ENCODE results near the gene LATS1. TPM values are rescaled to one million over a fixed set of nuclear protein-coding genes. Genes with fewer than 3 reads are reported as not detected.

Gene LATS1
- total and polyA plus RNA-seq, 8 donors, result 3.8 to 109 (median 18.8) TPM

DNA sequence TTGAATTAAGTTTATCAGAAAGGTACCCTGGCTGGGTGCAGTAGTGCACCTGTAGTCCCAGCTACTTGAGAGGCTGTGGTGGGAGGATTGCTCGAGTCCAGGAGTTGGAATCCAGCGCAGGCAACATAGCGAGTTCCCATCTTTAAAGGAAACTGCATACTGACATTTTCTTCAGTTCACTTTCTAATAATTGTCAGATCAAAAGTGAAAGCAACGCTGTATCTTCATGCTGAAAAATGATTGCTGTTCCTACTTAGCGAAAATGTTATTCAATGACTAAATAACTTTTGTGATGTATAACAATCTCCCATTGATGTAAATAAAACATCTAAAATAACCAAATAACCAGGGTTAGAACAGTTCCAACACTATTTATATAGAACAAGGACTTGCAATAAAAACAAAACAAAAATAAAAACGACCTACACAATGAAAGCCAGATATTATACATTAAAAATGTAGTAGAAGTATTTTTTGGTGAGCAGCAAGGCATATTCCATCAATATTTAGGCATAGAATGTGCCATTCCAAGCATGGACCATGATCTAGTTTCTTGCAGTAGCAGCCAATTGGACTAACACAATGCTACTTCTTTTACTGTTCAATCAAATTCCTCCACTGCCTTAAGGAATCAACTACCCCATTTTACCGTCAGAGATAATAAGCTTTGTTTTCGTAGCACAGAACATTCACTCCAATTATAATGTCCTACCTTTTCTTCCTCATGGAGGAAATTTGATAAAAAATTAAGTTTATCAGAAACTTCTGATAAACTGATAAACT, 1.5 kb downstream of the LATS1 start:
- 7 to 19% (median 10%) methylated on average over 8 of the region's 8 CpGs for WGBS, 5 donors
- H3K27ac ChIP-seq, result peak overlapping the region in 4 of 5 donors; percentile 98 to 99 (median 98)
- DNase-seq, result peak; percentile 7 to 11
- no peaks in the 10 kb centered on the region for H3K27me3 ChIP-seq
- H3K9me3 ChIP-seq, result no peaks in the 10 kb centered on the region
- H3K4me1 ChIP-seq, result peaks cover 19 to 56% (median 34%) of the 10 kb centered on the region in 4 donors
- intact Hi-C loops (cut with DNase I; ENCODE audit: low total_unique reads), result loop anchor here (10.0 kb wide), 1 partner anchor 172 kb away; the partner anchor contains the start of gene PPIL4
- H3K4me3 ChIP-seq, result peak overlapping the region; percentile 62 to 93 (median 78)
- TF ChIP-seq, protein P1, sequence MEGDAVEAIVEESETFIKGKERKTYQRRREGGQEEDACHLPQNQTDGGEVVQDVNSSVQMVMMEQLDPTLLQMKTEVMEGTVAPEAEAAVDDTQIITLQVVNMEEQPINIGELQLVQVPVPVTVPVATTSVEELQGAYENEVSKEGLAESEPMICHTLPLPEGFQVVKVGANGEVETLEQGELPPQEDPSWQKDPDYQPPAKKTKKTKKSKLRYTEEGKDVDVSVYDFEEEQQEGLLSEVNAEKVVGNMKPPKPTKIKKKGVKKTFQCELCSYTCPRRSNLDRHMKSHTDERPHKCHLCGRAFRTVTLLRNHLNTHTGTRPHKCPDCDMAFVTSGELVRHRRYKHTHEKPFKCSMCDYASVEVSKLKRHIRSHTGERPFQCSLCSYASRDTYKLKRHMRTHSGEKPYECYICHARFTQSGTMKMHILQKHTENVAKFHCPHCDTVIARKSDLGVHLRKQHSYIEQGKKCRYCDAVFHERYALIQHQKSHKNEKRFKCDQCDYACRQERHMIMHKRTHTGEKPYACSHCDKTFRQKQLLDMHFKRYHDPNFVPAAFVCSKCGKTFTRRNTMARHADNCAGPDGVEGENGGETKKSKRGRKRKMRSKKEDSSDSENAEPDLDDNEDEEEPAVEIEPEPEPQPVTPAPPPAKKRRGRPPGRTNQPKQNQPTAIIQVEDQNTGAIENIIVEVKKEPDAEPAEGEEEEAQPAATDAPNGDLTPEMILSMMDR (IDR thresholded peaks at IDR 0.05), result no peak
- TF ChIP-seq POLR2AphosphoS5 (IDR thresholded peaks at IDR 0.05) (no peak), POLR2A (IDR thresholded peaks at IDR 0.05) (no peak), EP300 (IDR thresholded peaks at IDR 0.05) (no peak)
- H3K36me3 ChIP-seq, result peaks cover 0 to 6% (median 0%) of the 10 kb centered on the region in 4 donors

DNA sequence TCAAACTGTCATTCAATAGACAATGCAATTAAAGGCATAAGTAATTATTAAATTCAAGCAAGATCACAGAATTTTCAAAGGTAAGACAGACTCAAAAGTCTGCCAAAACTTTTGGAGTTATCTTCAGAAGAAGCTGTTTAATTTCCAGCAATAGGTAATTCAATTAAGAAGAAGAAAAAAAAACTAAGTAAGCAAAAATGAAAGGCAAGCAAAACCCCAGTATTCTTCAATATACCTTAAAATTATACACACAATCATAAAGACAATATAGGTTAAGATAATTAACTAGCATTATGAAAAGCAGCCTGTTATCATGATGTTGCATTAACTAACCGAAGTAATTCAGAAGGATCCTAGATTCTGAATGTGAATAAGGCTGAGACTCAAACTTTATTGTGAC, 3.5 kb downstream of the LATS1 start:
- DNase-seq, result no peak
- H3K27me3 ChIP-seq, result no peaks in the 10 kb centered on the region
- WGBS, 5 donors, result 86 to 97% (median 90%) methylated on average over 1 of the region's 1 CpG
- peaks cover 19 to 75% (median 45%) of the 10 kb centered on the region in 4 donors for H3K4me1 ChIP-seq
- intact Hi-C loops (cut with DNase I; ENCODE audit: low total_unique reads), result loop anchor here (10.0 kb wide), 1 partner anchor 170 kb away; the partner anchor contains the start of gene PPIL4
- H3K9me3 ChIP-seq, result no peaks in the 10 kb centered on the region
- H3K36me3 ChIP-seq, result peaks cover 0 to 6% (median 0%) of the 10 kb centered on the region in 4 donors
- no peak overlapping the region for H3K27ac ChIP-seq
- TF ChIP-seq POLR2AphosphoS5 (IDR thresholded peaks at IDR 0.05) (no peak), POLR2A (IDR thresholded peaks at IDR 0.05) (no peak), EP300 (IDR thresholded peaks at IDR 0.05) (no peak)
- TF ChIP-seq, protein P1 (IDR thresholded peaks at IDR 0.05), result no peak
- no peak overlapping the region for H3K4me3 ChIP-seq

DNA sequence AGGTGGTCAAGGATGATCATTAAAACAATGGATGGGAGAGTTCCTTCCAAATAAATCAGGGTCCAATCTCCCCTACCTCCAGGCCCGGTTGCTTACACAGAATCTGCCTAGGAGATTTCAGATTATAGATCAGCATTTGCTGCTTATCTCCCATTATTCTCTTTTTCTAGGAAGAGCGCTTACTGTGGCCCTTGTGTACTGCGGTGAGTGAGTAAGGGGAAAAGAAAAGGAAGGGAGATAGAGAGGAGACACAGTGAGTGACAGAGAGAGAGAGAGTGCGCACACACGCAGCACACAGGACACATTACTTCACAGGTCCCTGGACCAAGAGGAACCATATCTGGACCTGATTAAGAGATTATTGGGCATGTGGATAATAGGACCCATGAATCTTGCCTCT, 6.2 kb downstream of the LATS1 start:
- DNase-seq, result no peak
- no peak overlapping the region for H3K4me3 ChIP-seq
- peaks cover 19 to 85% (median 47%) of the 10 kb centered on the region in 4 donors for H3K4me1 ChIP-seq
- no peak for TF ChIP-seq POLR2A (IDR thresholded peaks at IDR 0.05)
- TF ChIP-seq EP300 (IDR thresholded peaks at IDR 0.05), result no peak
- no peak for TF ChIP-seq POLR2AphosphoS5 (IDR thresholded peaks at IDR 0.05)
- TF ChIP-seq, protein P1 (IDR thresholded peaks at IDR 0.05), result no peak
- WGBS, 5 donors, result 92 to 96% (median 95%) methylated on average over 5 of the region's 5 CpGs
- no peak overlapping the region for H3K27ac ChIP-seq
- H3K36me3 ChIP-seq, result peaks cover 0 to 6% (median 0%) of the 10 kb centered on the region in 4 donors
- intact Hi-C loops (cut with DNase I; ENCODE audit: low total_unique reads), result loop anchor here (10.0 kb wide), 1 partner anchor 167 kb away; the partner anchor contains the start of gene PPIL4
- no peaks in the 10 kb centered on the region for H3K9me3 ChIP-seq
- no peaks in the 10 kb centered on the region for H3K27me3 ChIP-seq

DNA sequence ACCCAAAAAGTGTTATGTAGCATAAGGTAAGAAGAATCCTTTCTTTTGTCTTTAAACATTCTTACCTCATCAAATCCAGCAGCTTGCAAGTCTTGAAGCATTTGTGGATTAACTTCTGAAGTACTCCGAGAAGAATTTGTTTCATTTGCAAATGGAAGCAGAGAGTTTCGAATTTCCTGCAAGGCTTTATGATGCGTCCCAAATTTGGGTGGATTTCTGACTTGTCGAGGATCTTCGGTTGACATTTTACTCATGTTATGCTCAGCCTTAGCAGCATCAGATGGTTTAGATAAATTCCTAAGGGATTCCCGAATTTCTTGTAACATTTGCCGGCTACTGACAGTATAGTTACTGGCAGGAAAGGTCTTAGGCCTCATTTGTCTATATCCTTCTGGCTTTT, 16.2 kb downstream of the LATS1 start:
- Histone ChIP-seq H3K36me3 (peaks cover 6 to 32% (median 21%) of the 10 kb centered on the region in 4 donors), H3K4me1 (peaks cover 0 to 63% (median 27%) of the 10 kb centered on the region in 4 donors), H3K27ac (no peak overlapping the region), H3K9me3 (no peaks in the 10 kb centered on the region), H3K4me3 (no peak overlapping the region), H3K27me3 (no peaks in the 10 kb centered on the region)
- intact Hi-C loops (cut with DNase I; ENCODE audit: low total_unique reads), result no loop called here
- no peak for DNase-seq
- 59 to 81% (median 75%) methylated on average over 7 of the region's 7 CpGs for WGBS, 5 donors
- TF ChIP-seq POLR2A (IDR thresholded peaks at IDR 0.05) (no peak), EP300 (IDR thresholded peaks at IDR 0.05) (no peak), POLR2AphosphoS5 (IDR thresholded peaks at IDR 0.05) (no peak)
- TF ChIP-seq, protein P1 (IDR thresholded peaks at IDR 0.05), result no peak
